GM21390 (cell line): ENCODE data around the gene MYLK.
"Not testable (repeated sequence)": the region's sequence is repeated elsewhere in the genome, so short reads cannot be mapped to it uniquely, and the experiment has no call there.

Experiments used
- ATAC-seq: cut with Tn5 transposase; IDR thresholded peaks from one replicate; pipeline ENCODE4 v1.9.1; 2021; ENCODE audit not compliant: unreplicated experiment

The MYLK gene

DNA sequence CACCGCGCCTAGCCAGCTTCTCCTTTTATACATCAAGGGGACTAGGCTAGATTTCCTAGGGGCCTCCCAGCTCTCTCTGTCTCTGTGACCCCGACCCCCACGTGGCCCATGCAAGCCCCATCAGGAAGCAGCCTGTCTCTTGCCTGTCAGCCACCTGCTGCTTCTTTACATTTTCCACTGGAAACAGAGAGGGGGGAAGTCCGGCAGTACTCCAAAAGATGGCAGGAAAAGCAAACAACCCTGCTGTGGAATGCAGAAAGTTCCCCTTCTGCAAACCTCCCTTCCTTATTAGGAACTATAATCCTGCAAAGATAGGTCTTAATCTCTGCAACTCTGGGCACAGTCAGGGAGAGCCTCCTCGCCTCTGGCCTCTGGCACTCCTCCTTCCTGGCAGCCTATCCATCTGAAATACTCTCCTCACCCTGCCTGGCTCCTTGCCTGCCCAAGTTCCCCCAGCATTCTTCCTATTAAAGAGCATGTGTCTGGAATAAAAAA lies 251.9 kb downstream of the MYLK start:
- ATAC-seq = no peak

GRCh38 chr3:123629747-123630047 lies 254.4 kb downstream of the MYLK start:
- no peak for ATAC-seq

GRCh38 chr3:123628996-123629746 lies 255.0 kb downstream of the MYLK start:
- no peak for ATAC-seq

DNA sequence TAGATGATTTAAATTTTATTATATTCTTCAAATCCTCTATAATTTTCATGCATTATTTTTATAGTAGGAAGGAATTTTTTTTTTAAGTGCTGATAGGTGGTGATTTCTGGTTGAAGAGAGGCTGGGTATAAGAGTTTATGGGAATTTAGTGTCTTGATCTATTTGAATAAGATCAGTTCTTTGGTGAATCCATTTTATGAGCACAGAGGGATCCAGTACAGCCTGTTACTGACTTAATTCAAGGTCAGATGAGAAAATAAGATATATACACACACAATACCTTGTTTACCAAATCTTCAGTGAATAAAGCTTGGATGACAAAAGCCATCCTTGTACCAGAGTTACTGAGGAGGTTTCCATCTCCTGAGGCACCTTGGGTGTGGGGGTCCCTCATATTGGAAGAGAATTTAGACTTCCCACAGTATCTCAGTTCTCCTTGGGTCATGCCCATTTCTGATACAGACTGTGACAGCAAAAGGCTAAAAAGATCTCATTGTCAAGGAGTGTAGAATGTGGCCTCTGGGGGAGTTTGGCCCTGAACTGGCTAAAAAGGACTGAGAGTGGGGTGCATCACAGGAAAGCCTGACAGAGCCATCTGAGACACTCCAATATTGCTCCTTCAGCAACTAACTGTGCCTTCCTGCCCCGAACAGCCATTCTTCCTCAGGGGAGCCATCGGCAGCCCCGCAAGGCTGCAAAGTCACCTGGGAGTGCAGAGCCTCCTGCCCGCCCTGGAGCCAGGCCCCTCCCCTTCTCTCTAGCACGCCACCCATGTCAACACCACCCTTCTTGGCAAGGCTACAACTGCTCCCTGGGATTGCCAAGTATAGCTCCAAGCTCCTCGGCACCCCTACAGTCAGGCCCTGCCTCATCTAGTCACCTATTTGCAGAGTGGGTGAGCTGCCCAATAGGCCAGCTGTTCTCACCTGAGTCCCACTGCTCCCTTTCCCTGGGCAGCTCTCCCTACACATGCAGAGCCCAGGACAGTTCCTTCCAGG lies 256.2 kb downstream of the MYLK start:
- no peak for ATAC-seq

- ATAC-seq = no peak
Measured at GRCh38 chr3:123626881-123627280, 257.3 kb downstream of the MYLK start.

DNA sequence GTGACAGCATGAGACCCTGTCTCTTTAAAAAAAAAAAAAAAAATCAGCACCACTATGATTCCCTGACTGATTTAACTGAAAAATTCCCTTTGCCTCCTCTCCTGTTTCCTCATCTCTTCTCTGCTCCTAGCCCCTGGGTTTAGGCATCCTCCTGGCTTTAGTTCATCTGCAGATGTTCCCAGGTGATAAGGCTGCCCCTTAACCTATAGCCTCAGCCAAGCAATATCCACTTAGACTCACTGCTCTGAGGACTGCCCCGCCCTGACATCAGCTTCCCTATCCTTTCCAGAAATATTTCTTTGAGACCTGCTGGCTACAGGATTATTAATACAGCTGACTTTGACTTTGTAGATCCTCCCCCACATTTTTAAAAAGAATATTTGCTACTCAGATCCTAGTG lies 259.8 kb downstream of the MYLK start:
- no peak for ATAC-seq

DNA sequence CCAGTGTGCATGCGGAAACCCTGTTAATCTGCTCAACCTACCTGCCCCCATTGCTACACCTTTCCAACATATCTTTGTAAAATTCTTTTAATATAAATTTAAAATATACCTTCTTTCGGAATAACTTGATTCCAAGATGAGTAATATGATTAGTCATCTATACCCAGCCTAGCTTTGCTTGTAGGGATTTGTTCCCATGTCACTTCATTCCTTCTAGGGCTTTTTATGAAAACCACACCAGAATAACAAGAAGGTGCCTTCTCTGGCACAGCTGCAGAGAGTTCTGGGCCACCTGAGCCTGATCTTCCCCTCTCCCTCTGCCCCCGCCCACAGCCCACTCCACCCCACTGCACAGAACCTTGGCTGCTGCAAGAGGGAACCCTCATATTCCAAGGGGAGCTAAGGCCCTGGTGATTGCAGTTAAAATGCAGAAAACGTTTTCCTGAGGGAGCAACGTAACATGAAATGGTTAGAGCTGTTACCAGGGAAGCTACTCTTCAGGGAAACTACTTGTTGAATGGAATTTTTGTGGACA lies 260.7 kb downstream of the MYLK start:
- no peak for ATAC-seq

GRCh38 chr3:123622766-123623165 lies 261.4 kb downstream of the MYLK start:
- ATAC-seq = no peak

GRCh38 chr3:123621850-123622189 lies 262.3 kb downstream of the MYLK start:
- no peak for ATAC-seq

- no peak for ATAC-seq
Measured at GRCh38 chr3:123621186-123621849, 262.8 kb downstream of the MYLK start.

- ATAC-seq = no peak
Measured at GRCh38 chr3:123620343-123620742, 263.8 kb downstream of the MYLK start.

DNA sequence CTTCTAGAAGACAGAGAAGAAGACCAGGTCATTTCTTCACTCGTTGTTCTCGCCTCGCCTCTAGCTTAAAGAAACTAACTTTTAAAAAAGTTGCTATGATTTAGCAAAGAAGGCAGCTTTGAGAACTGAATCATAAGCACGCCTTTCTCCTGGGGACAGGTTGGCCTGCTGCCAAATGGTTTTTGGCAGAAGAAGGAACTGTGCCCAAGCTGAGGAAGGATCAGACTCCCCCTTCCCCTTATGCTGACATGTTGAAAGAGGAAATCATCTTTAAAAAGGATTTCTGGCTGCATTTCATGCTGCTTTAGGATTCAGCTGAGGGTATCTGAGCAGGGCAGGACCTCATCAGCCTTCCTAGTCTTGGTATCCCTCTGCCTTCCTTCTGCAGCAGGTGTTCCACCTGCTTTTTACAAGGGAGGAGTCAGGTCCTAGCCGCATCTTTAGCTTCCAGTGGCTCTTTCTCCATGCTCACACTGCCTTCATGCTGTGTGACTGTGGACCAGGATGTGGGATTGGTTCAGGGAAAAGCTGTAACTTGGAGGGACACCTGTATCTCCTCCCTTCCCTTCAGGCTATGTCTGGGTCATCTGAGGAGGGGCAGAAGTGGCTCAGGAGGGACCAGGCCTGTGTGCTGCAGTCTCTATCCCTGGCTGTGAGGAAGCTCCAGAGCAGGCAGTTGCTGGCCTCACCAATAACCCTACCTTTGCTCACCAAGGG lies 265.2 kb downstream of the MYLK start:
- no peak for ATAC-seq

DNA sequence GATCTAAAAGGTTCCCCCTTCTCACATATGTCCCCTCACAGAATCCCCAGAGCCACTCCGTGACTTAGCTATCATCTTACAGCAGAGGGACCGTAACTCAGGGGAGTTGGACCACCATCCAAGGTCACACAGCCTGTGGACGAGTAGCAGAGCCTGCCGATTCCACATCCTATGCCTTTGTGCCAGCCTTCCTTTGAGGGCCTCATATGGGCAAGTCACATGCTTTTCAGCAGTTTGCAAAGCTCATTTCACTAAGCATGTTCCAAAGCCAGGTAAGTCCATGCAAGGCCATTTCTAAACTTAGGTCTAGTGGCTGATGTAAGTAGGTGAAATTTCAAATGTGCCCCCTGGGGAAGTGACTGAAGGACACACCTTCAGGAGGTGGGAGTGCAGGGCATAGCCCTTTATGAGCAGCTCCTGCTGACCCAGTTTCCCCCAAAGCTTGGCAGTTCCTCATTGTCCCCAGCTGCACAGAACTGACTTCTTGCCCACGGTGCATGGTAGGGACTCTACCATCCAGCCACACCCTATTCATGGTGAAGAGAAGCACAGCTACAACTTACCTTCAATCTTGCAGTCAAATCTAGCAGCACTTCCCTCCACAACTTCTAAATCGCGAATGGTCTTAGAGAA lies 265.9 kb downstream of the MYLK start:
- no peak for ATAC-seq

DNA sequence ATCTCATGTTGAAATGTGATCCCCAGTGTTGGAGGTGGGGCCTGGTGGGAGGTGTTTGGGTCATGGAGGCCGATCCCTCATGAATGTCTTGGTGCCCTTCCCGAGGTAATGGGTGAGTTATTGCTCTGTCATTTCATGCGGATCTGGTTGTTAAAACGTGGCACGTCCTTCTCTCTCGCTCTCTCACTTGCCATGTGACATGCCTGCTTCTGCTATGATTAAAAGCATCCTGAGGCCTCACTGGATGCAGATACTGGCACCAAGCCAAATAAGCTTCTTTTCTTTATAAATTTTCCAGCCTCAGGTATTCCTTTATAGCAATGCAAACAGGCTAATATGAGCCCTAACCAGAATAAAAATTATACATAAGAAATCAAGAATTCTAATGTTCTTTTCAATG lies 267.5 kb downstream of the MYLK start:
- ATAC-seq = no peak

GRCh38 chr3:123613543-123613942 lies 270.6 kb downstream of the MYLK start:
- no peak for ATAC-seq

DNA sequence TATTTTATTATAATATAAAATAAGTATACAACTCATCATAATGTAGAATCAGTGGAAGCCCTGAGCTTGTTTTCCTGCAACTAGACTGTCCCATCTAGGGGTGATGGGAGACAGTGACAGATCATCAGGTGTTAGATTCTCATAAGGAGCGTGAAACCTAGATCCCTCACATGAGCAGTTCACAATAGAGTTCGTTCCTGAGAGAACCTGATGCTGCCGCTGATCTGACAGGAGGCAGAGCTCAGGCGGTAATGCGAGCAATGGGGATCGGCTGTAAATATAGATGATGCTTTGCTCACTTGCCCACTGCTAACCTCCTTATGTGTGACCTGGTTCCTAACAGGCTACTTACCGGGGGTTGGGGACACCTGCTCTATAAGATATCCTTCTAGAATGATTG lies 272.5 kb downstream of the MYLK start:
- not testable (repeated sequence) for ATAC-seq

DNA sequence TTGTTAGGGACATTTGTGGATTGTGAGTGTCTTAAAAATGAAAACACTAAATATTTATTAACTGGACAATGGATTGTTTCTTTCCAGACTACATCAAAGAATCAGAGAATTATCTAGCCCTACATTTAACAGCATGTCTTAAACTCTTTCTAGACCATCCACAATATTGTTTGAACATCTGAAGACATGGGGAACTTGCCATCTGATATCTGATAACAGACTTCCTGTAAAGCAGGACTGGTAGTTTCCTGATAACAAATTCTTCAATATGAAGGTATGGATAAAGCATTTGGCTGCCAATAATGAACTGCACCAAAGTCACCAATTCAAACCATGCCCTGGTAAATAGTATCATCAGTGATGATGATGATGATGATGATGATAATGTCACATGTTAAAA lies 273.1 kb downstream of the MYLK start:
- no peak for ATAC-seq

DNA sequence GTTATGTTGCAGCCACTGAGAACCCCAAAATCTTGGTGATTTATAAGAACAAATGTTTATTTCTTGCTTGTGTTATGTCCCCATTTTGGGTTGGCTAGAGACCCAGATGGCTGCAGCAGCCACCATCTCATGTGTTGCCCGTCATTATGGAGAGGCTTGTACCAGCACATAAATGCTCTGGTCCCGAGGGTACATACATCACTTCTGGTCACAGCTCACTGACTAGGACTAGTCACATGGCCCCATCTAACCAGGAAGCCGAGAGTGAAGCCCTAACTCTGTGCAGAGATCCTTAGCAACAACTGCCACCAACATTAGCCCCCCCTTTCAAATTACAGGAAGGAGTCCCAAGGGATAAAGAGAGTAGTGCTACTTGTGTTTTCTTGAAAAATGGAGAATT lies 273.8 kb downstream of the MYLK start:
- ATAC-seq = peak; percentile 85

DNA sequence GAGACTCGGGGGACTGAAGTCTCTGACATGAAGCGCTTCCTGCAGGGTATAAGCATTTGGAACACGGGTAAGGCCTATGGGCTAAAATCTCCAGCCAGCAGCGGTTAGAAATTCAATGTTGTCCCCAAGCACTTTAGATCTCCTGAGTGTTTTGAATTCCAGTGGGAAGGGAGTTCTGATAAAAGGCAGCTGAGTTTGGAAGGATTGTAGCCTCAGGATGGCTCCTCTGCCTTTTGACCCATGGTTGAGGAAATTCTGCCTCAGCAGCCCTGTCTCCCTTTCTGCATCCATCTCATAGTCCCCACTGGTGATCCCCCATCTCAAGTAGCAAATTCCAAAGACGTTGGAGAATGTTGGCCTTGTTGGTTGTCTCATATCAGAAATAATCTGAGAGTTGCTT lies 275.1 kb downstream of the MYLK start:
- no peak for ATAC-seq

DNA sequence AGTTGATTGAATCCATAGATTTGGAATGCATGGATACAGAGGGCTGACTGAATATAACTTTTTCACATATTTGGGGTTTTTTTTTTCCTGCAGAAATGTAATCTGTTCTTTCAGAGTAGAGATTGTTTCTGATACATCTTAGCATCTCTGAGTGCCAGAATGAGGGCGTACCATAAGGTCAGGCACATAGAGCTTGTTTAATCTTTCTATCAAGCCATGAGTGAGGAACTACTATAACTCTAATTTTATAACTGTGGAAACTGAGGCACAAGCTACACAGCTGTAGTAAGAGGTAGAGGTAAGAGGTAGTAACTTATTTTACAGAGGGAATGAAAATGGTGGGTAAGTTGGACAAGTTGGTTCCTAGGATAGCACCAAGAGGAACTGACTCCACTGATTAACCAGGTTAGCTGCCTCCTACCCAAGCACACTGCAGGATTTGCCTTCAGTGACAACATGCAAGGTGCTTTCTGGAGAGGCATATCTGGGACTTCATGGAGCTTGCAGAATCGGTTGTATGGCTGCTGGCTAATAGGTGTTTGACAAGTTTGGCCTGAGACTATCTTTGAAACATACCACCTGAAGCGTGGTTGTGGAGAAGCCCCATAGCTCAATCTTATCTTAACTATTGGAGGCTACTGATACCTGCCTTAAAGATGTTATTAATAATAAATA lies 275.7 kb downstream of the MYLK start:
- no peak for ATAC-seq
